Calu3 (cell line): ENCODE data around the gene ZNF629. TPM values are rescaled to one million over a fixed set of nuclear protein-coding genes. Genes with fewer than 3 reads are reported as not detected.
"Not testable (repeated sequence)": the region's sequence is repeated elsewhere in the genome, so short reads cannot be mapped to it uniquely, and the experiment has no call there.

Source experiments
- BruUV-seq: library from RNA; stranded (reverse); fragments of 400-500 nt; replicated peaks from 2 replicates; lab custom pipeline; 2021; lab: Mats Ljungman, UMichigan
- CTCF ChIA-PET: fragments of 300-600 bp; sonication (Branson Sonifier 250); formaldehyde crosslinking; loops from one replicate; lab custom pipeline; 2022; ENCODE audit warnings: antibody characterized with exemption; lab: Charles Lee
- DNase-seq: peaks from one replicate; pipeline ENCODE4 v3.0.0; 2022
- H3K27ac Mint-ChIP-seq: one replicate; pipeline ENCODE4 v1.8.0; 2022; ENCODE audit warnings: mixed read lengths; ENCODE audit not compliant: unreplicated experiment
- H3K27me3 Mint-ChIP-seq: one replicate; pipeline ENCODE4 v1.8.0; 2022; ENCODE audit warnings: mixed read lengths; ENCODE audit not compliant: unreplicated experiment
- H3K36me3 Mint-ChIP-seq: one replicate; pipeline ENCODE4 v1.8.0; 2022; ENCODE audit warnings: mild to moderate bottlenecking, moderate library complexity, mixed read lengths; ENCODE audit not compliant: insufficient read depth, unreplicated experiment
- H3K4me1 Mint-ChIP-seq: one replicate; pipeline ENCODE4 v1.8.0; 2022; ENCODE audit warnings: mild to moderate bottlenecking, low read depth, mixed read lengths; ENCODE audit not compliant: unreplicated experiment
- H3K4me3 Mint-ChIP-seq: one replicate; pipeline ENCODE4 v1.8.0; 2022; ENCODE audit warnings: mild to moderate bottlenecking, low read depth, moderate library complexity, mixed read lengths; ENCODE audit not compliant: unreplicated experiment
- H3K9me3 Mint-ChIP-seq: one replicate; pipeline ENCODE4 v1.8.0; 2022; ENCODE audit warnings: low read depth, mixed read lengths; ENCODE audit not compliant: unreplicated experiment
- intact Hi-C: fragments of 100-400 bp; cut with micrococcal nuclease; formaldehyde crosslinking; loops from one replicate; pipeline ENCODE4 v1.10.0; 2022; ENCODE audit not compliant: unreplicated experiment
- total RNA-seq: library from RNA; stranded (reverse); gene quantifications from 2 replicates; pipeline ENCODE4 v1.2.3, GENCODE V29; 2022
- TF ChIP-seq, protein P1 (sequence below): fragments of 200-600 bp; IDR thresholded peaks from one replicate; pipeline ENCODE4 v1.8.0; 2022; ENCODE audit warnings: antibody characterized with exemption; ENCODE audit not compliant: unreplicated experiment

ZNF629 gene
- total RNA-seq, 1 experiment from 2014 or later, result 29.9 TPM

- H3K4me1 Mint-ChIP-seq, result peaks cover 7% of the 10 kb centered on the region
- H3K9me3 Mint-ChIP-seq, result no peaks in the 10 kb centered on the region
- no peaks in the 10 kb centered on the region for H3K27me3 Mint-ChIP-seq
- no peak overlapping the region for H3K27ac Mint-ChIP-seq
- BruUV-seq, result no TSS peak
- H3K36me3 Mint-ChIP-seq, result peaks cover 20% of the 10 kb centered on the region
- H3K4me3 Mint-ChIP-seq, result no peak overlapping the region
- intact Hi-C loops, result no loop called here
- TF ChIP-seq, protein P1, sequence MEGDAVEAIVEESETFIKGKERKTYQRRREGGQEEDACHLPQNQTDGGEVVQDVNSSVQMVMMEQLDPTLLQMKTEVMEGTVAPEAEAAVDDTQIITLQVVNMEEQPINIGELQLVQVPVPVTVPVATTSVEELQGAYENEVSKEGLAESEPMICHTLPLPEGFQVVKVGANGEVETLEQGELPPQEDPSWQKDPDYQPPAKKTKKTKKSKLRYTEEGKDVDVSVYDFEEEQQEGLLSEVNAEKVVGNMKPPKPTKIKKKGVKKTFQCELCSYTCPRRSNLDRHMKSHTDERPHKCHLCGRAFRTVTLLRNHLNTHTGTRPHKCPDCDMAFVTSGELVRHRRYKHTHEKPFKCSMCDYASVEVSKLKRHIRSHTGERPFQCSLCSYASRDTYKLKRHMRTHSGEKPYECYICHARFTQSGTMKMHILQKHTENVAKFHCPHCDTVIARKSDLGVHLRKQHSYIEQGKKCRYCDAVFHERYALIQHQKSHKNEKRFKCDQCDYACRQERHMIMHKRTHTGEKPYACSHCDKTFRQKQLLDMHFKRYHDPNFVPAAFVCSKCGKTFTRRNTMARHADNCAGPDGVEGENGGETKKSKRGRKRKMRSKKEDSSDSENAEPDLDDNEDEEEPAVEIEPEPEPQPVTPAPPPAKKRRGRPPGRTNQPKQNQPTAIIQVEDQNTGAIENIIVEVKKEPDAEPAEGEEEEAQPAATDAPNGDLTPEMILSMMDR, result no peak
- no peak for DNase-seq
- CTCF ChIA-PET, result interaction anchor here (0.7 kb wide), 2 partner anchors 32 to 97 kb away, joined by 3 read pairs; no protein-coding TSS in a partner anchor
These were observed 29.8 kb upstream of the ZNF629 start for GRCh38 chr16:30816769-30817168.

GRCh38 chr16:30813821-30814189 is 26.8 kb upstream of the ZNF629 start:
- Mint-ChIP-seq H3K36me3 (peaks cover 15% of the 10 kb centered on the region), H3K4me3 (peak overlapping the region; percentile 66), H3K4me1 (peaks cover 7% of the 10 kb centered on the region), H3K9me3 (no peaks in the 10 kb centered on the region), H3K27ac (peak overlapping the region; percentile 75), H3K27me3 (no peaks in the 10 kb centered on the region)
- CTCF ChIA-PET, result interaction anchor here (0.5 to 2.1 kb wide), 9 partner anchors 9 to 78 kb away, joined by 3 to 12 read pairs (median 3); no protein-coding TSS in a partner anchor
- intact Hi-C loops, result no loop called here
- DNase-seq, result no peak
- BruUV-seq, result TSS peak; percentile 87
- TF ChIP-seq, protein P1, result no peak

GRCh38 chr16:30809675-30810074 is 22.7 kb upstream of the ZNF629 start:
- DNase-seq, BruUV-seq, H3K4me3 Mint-ChIP-seq, H3K9me3 Mint-ChIP-seq, H3K27ac Mint-ChIP-seq, H3K27me3 Mint-ChIP-seq, intact Hi-C loops: not testable (repeated sequence)
- H3K4me1 Mint-ChIP-seq, result peaks cover 15% of the 10 kb centered on the region
- CTCF ChIA-PET, result interaction anchor here (0.6 kb wide), 1 partner anchor 19 kb away, joined by 5 read pairs; no protein-coding TSS in a partner anchor
- peaks cover 31% of the 10 kb centered on the region for H3K36me3 Mint-ChIP-seq

- Mint-ChIP-seq H3K4me1 (peaks cover 14% of the 10 kb centered on the region), H3K36me3 (peaks cover 24% of the 10 kb centered on the region)
- H3K9me3 Mint-ChIP-seq, H3K4me3 Mint-ChIP-seq, intact Hi-C loops, CTCF ChIA-PET, BruUV-seq, H3K27ac Mint-ChIP-seq, DNase-seq, H3K27me3 Mint-ChIP-seq: not testable (repeated sequence)
These were observed 22.0 kb upstream of the ZNF629 start for GRCh38 chr16:30808890-30809426.

DNA sequence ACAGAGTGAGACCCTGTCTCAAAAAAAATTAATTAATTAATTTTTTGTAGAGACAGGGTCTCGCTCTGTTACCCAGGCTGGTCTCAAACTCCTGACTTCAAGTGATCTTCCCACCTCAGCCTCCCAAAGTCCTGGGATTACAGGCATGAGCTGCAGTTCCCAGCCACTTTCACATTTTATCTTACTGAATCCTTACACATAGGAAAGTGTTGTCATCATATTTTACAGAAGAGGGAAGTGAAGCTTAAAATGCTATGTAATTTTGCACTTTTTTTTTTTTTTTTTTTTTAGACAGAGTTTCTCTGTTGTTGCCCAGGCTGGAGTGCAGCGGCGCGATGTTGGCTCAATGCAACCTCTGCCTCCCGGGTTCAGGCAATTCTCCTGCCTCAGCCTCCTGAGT is 21.1 kb upstream of the ZNF629 start:
- CTCF ChIA-PET, result interaction anchor here (0.6 to 2.2 kb wide), 2 partner anchors 9 to 37 kb away, joined by 6 to 12 read pairs; no protein-coding TSS in a partner anchor
- H3K4me1 Mint-ChIP-seq, result peaks cover 8% of the 10 kb centered on the region
- no peak overlapping the region for H3K4me3 Mint-ChIP-seq
- TF ChIP-seq, protein P1, result no peak
- no peaks in the 10 kb centered on the region for H3K9me3 Mint-ChIP-seq
- H3K27ac Mint-ChIP-seq, result no peak overlapping the region
- BruUV-seq, result no TSS peak
- intact Hi-C loops, result no loop called here
- peaks cover 23% of the 10 kb centered on the region for H3K36me3 Mint-ChIP-seq
- H3K27me3 Mint-ChIP-seq, result no peaks in the 10 kb centered on the region
- DNase-seq, result no peak
